Measurements from ENCODE around the gene COL11A2. TPM values are rescaled to one million over a fixed set of nuclear protein-coding genes. Genes with fewer than 3 reads are reported as not detected.

The COL11A2 gene
- total and polyA plus RNA-seq, 2 donors: 2.1 to 5.5 TPM

DNA sequence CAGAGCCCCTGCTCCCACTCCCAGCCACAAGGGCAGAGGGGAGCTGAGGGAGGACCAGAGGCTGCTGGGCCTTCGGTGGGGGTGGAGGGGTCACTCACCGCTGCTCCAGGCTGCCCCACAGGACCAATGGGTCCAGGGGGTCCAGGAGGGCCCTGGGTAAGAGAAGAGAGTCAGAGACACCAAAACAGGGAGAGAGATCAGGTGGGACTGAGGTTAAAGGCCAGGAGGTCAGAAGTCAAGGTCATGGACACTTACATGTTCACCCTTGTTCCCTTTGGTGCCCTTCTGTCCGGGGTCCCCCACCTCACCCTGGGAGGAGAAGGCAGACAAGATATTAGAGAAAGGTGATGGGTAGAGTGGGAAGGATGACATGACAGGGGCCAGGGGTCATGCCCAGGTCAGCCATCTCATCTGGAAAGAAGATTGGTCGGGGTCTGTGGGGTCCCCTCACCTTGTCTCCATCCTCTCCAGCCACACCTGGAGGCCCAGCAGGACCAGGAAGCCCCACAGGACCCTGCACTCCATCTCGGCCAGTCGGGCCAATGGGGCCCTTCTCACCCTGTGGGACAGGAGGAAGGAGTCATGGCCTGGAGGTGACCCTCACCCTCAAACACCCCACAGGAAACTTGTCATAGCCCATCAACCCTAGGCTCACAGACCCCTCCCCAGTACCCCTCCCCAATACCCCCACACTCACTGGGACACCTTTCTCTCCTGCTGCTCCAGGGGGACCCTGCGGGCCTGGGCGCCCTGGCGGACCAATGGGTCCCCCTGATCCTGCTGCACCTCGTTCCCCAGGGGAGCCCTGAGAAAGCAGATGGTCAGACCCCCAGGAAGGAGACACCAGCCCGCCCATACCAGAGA is 21.0 kb downstream of the COL11A2 start:
- H3K27ac ChIP-seq (ENCODE audit: low read depth in 1 of 2, low read length in 1 of 2): no peak overlapping the region
- H3K9me3 ChIP-seq (ENCODE audit: control insufficient read depth in 2 of 2, insufficient read depth in 1 of 2, low read length in 1 of 2): no peaks in the 10 kb centered on the region
- no peaks in the 10 kb centered on the region for H3K36me3 ChIP-seq (ENCODE audit: control insufficient read depth in 2 of 2, insufficient read depth in 2 of 2, low read length in 1 of 2)
- H3K4me3 ChIP-seq (ENCODE audit: low read length in 2 of 2): no peak overlapping the region
- 87% methylated on average over 11 of the region's 11 CpGs for WGBS
- H3K27me3 ChIP-seq (ENCODE audit: control insufficient read depth in 2 of 2, insufficient read depth in 1 of 2, low read length in 1 of 2): peaks cover 0 to 19% of the 10 kb centered on the region in 2 donors
- no peak for DNase-seq (ENCODE audit: low read depth in 6 of 9, low spot score in 9 of 9)
- no peaks in the 10 kb centered on the region for H3K4me1 ChIP-seq (ENCODE audit: control insufficient read depth in 2 of 2, insufficient read depth in 2 of 2, low read length in 2 of 2)

DNA sequence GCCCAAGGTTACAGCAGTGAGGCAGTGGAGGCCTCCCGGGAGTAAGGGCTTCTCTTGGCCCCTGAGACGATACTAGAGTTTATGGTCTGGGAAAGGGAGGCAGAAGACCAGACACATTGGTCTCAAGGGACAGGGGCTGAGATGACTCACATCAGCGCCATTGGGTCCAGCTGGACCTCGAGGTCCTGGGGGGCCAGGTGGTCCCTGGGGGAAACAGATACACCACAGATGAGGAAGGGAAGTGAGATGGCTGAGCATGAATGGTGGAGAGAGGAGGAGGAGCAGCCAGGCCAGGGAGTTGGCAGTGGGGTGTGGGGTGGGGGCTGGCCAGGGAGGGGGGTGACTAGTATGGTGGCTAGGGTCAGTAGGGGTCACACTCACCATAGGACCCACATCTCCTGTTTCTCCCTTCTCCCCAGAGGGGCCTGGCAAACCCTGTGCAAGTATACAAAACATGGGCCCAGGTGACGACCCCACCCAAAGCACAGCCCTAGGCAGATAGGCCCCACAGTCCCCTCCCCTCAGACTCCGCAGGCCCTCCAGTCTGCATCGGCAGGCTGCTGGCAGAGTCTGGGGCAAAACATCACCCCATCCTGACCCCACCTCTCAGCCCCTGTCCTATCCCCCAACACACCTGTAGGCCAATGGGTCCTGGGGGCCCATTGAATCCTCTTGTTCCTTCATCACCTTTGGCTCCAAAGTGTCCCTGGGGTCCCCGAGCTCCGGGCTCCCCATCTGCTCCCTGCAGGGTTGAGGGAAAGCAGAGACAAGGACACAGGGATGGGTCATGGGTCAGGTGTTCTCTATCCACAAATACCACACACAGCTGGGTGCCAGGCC is 21.9 kb downstream of the COL11A2 start:
- 85% methylated on average over 9 of the region's 9 CpGs for WGBS
- Histone ChIP-seq H3K27ac (ENCODE audit: low read depth in 1 of 2, low read length in 1 of 2) (no peak overlapping the region), H3K27me3 (ENCODE audit: control insufficient read depth in 2 of 2, insufficient read depth in 1 of 2, low read length in 1 of 2) (peaks cover 0 to 24% of the 10 kb centered on the region in 2 donors), H3K36me3 (ENCODE audit: control insufficient read depth in 2 of 2, insufficient read depth in 2 of 2, low read length in 1 of 2) (no peaks in the 10 kb centered on the region), H3K4me3 (ENCODE audit: low read length in 2 of 2) (no peak overlapping the region), H3K9me3 (ENCODE audit: control insufficient read depth in 2 of 2, insufficient read depth in 1 of 2, low read length in 1 of 2) (no peaks in the 10 kb centered on the region), H3K4me1 (ENCODE audit: control insufficient read depth in 2 of 2, insufficient read depth in 2 of 2, low read length in 2 of 2) (no peaks in the 10 kb centered on the region)
- DNase-seq (ENCODE audit: low read depth in 6 of 9, low spot score in 9 of 9): no peak

DNA sequence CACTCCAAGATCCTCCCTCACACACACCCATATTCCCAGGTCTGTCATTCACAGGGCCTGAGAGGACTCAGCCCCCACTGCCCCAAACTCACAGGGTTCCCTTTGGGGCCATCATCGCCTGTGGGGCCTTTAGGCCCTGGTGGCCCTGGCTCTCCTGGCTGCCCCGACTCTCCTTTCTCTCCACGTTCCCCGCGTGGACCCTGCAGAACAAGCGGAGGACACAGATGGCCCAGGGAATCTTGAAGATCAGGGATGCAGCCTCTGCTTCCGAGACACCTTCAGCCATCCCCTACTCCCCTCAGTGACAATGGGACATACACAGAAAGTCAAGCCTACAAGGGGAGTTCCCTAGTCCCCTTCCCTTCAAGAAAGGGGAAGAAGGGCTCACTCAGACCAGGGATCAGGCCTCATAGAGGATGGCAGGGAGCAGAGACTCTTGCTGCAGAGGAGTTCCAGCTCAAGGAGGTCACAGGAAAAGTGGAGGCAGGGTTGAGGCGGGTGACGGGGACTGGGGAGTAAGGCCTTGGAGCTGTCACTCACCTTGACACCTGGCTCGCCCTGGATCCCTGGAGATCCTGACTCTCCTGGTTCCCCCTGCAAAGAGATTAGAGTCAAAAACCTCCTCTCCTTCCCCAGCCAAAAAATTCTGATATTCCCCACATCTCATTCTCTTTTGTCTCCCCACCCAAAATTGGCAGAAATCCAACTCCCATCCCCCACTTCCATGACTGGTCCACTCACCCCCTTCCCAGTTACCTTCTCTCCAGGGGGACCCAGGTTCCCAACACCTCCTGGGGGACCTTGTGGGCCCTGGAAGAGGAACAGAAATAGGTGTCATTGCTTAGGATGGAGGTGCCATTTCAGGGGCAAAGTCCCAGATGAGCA is 22.7 kb downstream of the COL11A2 start:
- no peak overlapping the region for H3K27ac ChIP-seq (ENCODE audit: low read depth in 1 of 2, low read length in 1 of 2)
- H3K36me3 ChIP-seq (ENCODE audit: control insufficient read depth in 2 of 2, insufficient read depth in 2 of 2, low read length in 1 of 2): no peaks in the 10 kb centered on the region
- no peaks in the 10 kb centered on the region for H3K4me1 ChIP-seq (ENCODE audit: control insufficient read depth in 2 of 2, insufficient read depth in 2 of 2, low read length in 2 of 2)
- no peaks in the 10 kb centered on the region for H3K9me3 ChIP-seq (ENCODE audit: control insufficient read depth in 2 of 2, insufficient read depth in 1 of 2, low read length in 1 of 2)
- 93% methylated on average over 10 of the region's 10 CpGs for WGBS
- H3K4me3 ChIP-seq (ENCODE audit: low read length in 2 of 2): no peak overlapping the region
- no peak for DNase-seq (ENCODE audit: low read depth in 6 of 9, low spot score in 9 of 9)
- peaks cover 0 to 23% of the 10 kb centered on the region in 2 donors for H3K27me3 ChIP-seq (ENCODE audit: control insufficient read depth in 2 of 2, insufficient read depth in 1 of 2, low read length in 1 of 2)

DNA sequence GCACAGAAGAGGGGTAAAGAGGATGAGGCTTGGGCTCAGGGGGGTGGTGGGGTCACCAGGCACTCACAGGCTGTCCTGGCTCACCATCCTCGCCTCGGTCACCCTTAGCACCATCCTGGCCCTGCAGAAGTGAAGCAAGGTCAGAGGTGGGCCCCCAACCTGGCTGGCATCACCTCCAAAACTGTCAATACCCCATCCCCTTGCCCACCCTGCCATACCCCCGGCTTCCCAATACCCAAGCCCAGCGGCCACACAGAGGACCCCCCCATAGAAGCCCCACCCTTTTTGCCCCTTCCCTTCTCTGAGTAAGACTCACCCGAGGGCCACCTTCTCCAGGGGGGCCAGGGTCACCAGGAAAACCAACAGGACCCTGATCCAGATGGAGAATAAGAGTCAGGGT is 23.6 kb downstream of the COL11A2 start:
- DNase-seq (ENCODE audit: low read depth in 6 of 9, low spot score in 9 of 9): no peak
- no peak overlapping the region for H3K4me3 ChIP-seq (ENCODE audit: low read length in 2 of 2)
- 77% methylated on average over 5 of the region's 5 CpGs for WGBS

DNA sequence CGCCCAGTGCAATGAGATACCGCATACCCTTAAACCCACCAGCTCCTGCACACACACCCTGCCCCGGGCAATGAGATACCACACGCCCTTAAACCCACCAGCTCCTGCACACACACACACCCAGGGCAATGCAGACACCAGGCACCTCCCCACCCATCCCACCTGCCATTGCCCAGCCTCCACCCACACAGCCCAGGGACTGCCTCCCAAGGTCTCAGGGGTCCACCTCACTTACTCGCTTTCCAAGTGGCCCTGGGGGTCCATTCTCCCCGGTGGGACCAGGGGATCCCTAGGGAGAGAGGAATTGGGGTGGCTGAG is 24.0 kb downstream of the COL11A2 start:
- Histone ChIP-seq H3K36me3 (ENCODE audit: control insufficient read depth in 2 of 2, insufficient read depth in 2 of 2, low read length in 1 of 2) (no peaks in the 10 kb centered on the region), H3K27ac (ENCODE audit: low read depth in 1 of 2, low read length in 1 of 2) (no peak overlapping the region), H3K4me3 (ENCODE audit: low read length in 2 of 2) (no peak overlapping the region), H3K9me3 (ENCODE audit: control insufficient read depth in 2 of 2, insufficient read depth in 1 of 2, low read length in 1 of 2) (peaks cover 0 to 4% of the 10 kb centered on the region in 2 donors), H3K27me3 (ENCODE audit: control insufficient read depth in 2 of 2, insufficient read depth in 1 of 2, low read length in 1 of 2) (peaks cover 0 to 29% of the 10 kb centered on the region in 2 donors), H3K4me1 (ENCODE audit: control insufficient read depth in 2 of 2, insufficient read depth in 2 of 2, low read length in 2 of 2) (no peaks in the 10 kb centered on the region)
- WGBS: 79% methylated on average over 6 of the region's 6 CpGs
- DNase-seq (ENCODE audit: low read depth in 6 of 9, low spot score in 9 of 9): no peak

More for the DNA sequence above, 23.6 kb downstream of the COL11A2 start:
- Histone ChIP-seq H3K27ac (ENCODE audit: low read depth in 1 of 2, low read length in 1 of 2) (no peak overlapping the region), H3K27me3 (ENCODE audit: control insufficient read depth in 2 of 2, insufficient read depth in 1 of 2, low read length in 1 of 2) (peaks cover 0 to 27% of the 10 kb centered on the region in 2 donors), H3K4me1 (ENCODE audit: control insufficient read depth in 2 of 2, insufficient read depth in 2 of 2, low read length in 2 of 2) (no peaks in the 10 kb centered on the region), H3K9me3 (ENCODE audit: control insufficient read depth in 2 of 2, insufficient read depth in 1 of 2, low read length in 1 of 2) (peaks cover 0 to 1% of the 10 kb centered on the region in 2 donors), H3K36me3 (ENCODE audit: control insufficient read depth in 2 of 2, insufficient read depth in 2 of 2, low read length in 1 of 2) (no peaks in the 10 kb centered on the region)

DNA sequence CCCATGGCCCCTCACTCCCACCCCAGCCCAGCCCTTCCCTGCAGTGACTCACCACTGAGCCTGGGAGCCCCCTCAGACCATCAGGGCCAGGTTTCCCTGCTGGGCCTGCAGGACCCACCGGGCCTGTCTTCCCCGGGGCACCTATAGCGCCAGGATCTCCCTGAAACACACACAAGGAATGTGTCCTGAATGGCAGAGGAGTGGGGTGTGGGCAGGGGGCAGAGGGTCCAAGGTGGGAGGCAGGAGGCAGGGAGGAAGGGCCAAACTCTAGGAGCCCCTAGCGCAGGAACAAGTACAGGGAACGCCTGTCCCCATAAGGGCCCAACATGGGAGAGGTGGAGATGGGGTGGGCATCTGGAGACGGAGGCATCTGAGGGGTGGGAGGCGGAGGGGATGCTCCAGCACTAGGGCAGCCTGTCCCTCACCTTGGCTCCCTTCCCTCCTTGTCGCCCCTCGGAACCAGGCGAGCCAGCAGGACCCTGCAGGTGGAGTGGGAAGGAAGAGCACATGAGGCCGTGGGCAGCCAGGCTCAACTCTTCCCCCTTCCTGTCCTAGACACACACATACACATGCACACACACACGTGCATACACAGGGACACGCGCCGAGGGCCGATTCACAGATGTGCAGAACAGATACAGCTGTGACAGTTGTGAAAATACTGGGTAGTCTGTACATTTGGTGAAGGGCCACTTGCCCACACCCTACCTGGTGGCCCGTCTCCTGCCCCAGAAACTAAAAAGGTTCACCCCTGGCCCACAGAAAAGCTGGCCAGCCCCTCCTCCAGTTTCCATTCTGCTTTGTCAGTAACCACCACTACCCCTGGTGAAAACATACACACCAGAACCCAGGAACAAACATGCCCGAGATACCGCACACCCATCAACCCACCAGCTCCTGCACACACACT is 24.6 kb downstream of the COL11A2 start:
- Histone ChIP-seq H3K27ac (ENCODE audit: low read depth in 1 of 2, low read length in 1 of 2) (no peak overlapping the region), H3K36me3 (ENCODE audit: control insufficient read depth in 2 of 2, insufficient read depth in 2 of 2, low read length in 1 of 2) (no peaks in the 10 kb centered on the region), H3K9me3 (ENCODE audit: control insufficient read depth in 2 of 2, insufficient read depth in 1 of 2, low read length in 1 of 2) (peaks cover 0 to 4% of the 10 kb centered on the region in 2 donors), H3K27me3 (ENCODE audit: control insufficient read depth in 2 of 2, insufficient read depth in 1 of 2, low read length in 1 of 2) (peaks cover 0 to 27% of the 10 kb centered on the region in 2 donors), H3K4me1 (ENCODE audit: control insufficient read depth in 2 of 2, insufficient read depth in 2 of 2, low read length in 2 of 2) (no peaks in the 10 kb centered on the region), H3K4me3 (ENCODE audit: low read length in 2 of 2) (no peak overlapping the region)
- WGBS: 94% methylated on average over 19 of the region's 19 CpGs
- no peak for DNase-seq (ENCODE audit: low read depth in 6 of 9, low spot score in 9 of 9)

DNA sequence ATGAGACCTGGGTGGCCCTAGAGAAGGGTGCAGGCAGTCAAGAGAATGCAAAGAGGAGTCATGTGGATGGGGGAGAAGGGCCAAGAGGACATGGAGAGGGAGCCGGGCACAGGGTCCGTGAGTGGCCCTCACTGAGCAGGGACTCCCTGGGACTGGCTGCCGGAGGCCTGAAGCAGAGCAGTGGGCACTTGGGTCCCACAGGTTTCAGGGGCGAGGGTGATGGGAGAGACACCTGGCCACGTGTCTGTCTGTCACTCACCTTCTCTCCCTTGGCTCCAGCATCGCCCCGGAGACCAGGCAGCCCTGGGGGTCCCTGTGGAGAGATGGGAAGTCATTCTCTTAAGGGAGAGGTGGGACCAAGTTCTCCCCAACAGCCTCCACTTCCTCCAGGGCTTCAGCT is 25.5 kb downstream of the COL11A2 start:
- peaks cover 0 to 2% of the 10 kb centered on the region in 2 donors for H3K4me1 ChIP-seq (ENCODE audit: control insufficient read depth in 2 of 2, insufficient read depth in 2 of 2, low read length in 2 of 2)
- H3K27ac ChIP-seq (ENCODE audit: low read depth in 1 of 2, low read length in 1 of 2): no peak overlapping the region
- 90% methylated on average over 7 of the region's 7 CpGs for WGBS
- H3K9me3 ChIP-seq (ENCODE audit: control insufficient read depth in 2 of 2, insufficient read depth in 1 of 2, low read length in 1 of 2): peaks cover 0 to 4% of the 10 kb centered on the region in 2 donors
- H3K4me3 ChIP-seq (ENCODE audit: low read length in 2 of 2): no peak overlapping the region
- no peak for DNase-seq (ENCODE audit: low read depth in 6 of 9, low spot score in 9 of 9)
- H3K27me3 ChIP-seq (ENCODE audit: control insufficient read depth in 2 of 2, insufficient read depth in 1 of 2, low read length in 1 of 2): peaks cover 0 to 34% of the 10 kb centered on the region in 2 donors
- no peaks in the 10 kb centered on the region for H3K36me3 ChIP-seq (ENCODE audit: control insufficient read depth in 2 of 2, insufficient read depth in 2 of 2, low read length in 1 of 2)

DNA sequence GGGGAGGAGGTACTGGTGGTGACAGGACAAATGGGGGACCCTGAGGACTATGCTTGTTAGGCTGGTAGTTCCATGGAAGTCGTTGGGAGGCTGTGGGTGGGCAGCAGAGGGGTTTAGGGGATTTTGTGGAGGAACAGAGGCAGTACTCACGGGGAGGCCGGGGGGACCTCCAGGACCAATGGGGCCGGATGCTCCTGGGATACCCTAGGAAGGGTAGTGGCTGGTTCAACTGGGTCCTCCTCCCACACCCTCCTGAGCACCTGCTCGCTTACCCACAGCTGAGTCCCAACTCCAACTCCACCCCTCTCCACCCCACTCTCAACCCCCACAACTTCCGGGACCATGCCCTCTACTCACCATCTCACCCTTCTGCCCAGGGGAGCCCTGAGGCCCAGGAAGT is 25.9 kb downstream of the COL11A2 start:
- DNase-seq (ENCODE audit: low read depth in 6 of 9, low spot score in 9 of 9): no peak
- H3K9me3 ChIP-seq (ENCODE audit: control insufficient read depth in 2 of 2, insufficient read depth in 1 of 2, low read length in 1 of 2): peaks cover 0 to 4% of the 10 kb centered on the region in 2 donors
- 87% methylated on average over 6 of the region's 6 CpGs for WGBS
- no peak overlapping the region for H3K27ac ChIP-seq (ENCODE audit: low read depth in 1 of 2, low read length in 1 of 2)
- peaks cover 0 to 5% of the 10 kb centered on the region in 2 donors for H3K4me1 ChIP-seq (ENCODE audit: control insufficient read depth in 2 of 2, insufficient read depth in 2 of 2, low read length in 2 of 2)
- peaks cover 0 to 38% of the 10 kb centered on the region in 2 donors for H3K27me3 ChIP-seq (ENCODE audit: control insufficient read depth in 2 of 2, insufficient read depth in 1 of 2, low read length in 1 of 2)
- no peak overlapping the region for H3K4me3 ChIP-seq (ENCODE audit: low read length in 2 of 2)
- no peaks in the 10 kb centered on the region for H3K36me3 ChIP-seq (ENCODE audit: control insufficient read depth in 2 of 2, insufficient read depth in 2 of 2, low read length in 1 of 2)

Data from thymus (tissue), 11 donors.